Thyroid gland (tissue), 4 donors: ENCODE results near the gene HSPA1B.

Source experiments
- POLR2A ChIP-seq, 2 donors: fragments of 450-650 bp; IDR thresholded peaks; one replicate each; pipeline ENCODE4 v1.6.1; 2017; ENCODE audit warnings: antibody characterized with exemption in 2 of 2, mild to moderate bottlenecking in 2 of 2, moderate library complexity in 1 of 2
- TF ChIP-seq, protein P1 (sequence below), 6 experiments: fragments of 200-600 bp in 3 of 6; fragments of 450-650 bp in 3 of 6; sonication (generic) in 3 of 6; IDR thresholded peaks; one replicate each; pipeline ENCODE4 v1.5.1; 2016 to 2019; ENCODE audit warnings: antibody characterized with exemption in 6 of 6, mild to moderate bottlenecking in 2 of 6, inconsistent platforms in 1 of 6, moderate library complexity in 1 of 6

DNA sequence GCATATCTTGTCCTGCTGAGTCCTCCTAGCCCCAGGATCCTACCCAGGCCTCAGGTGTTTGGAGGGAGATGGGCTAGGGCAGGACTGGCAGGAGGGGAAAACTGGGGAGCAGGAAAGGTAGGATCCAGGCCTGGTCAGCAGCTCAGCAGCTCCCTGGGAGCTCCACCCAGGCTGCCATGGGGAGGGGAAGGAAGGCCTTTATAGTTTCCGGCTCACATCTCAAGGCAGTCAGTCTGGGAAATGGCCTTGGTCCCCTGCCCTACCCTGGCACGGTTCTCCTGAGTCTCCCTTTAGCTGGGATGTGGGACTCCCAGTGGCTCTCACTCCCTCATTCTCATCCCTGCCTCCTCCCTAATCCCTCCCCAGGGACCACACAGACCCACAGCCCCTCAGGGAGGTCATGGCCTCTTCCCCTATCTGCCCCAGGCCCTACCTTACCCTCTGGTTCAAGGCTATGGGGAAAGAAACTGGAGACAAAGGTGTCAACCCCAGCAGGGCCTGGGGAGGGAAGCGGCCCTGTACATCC, 49.6 kb downstream of the HSPA1B start:
- TF ChIP-seq, protein P1, sequence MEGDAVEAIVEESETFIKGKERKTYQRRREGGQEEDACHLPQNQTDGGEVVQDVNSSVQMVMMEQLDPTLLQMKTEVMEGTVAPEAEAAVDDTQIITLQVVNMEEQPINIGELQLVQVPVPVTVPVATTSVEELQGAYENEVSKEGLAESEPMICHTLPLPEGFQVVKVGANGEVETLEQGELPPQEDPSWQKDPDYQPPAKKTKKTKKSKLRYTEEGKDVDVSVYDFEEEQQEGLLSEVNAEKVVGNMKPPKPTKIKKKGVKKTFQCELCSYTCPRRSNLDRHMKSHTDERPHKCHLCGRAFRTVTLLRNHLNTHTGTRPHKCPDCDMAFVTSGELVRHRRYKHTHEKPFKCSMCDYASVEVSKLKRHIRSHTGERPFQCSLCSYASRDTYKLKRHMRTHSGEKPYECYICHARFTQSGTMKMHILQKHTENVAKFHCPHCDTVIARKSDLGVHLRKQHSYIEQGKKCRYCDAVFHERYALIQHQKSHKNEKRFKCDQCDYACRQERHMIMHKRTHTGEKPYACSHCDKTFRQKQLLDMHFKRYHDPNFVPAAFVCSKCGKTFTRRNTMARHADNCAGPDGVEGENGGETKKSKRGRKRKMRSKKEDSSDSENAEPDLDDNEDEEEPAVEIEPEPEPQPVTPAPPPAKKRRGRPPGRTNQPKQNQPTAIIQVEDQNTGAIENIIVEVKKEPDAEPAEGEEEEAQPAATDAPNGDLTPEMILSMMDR (IDR thresholded peaks at IDR 0.05), result no peak
- no peak for TF ChIP-seq POLR2A (IDR thresholded peaks at IDR 0.05)
